HEK293T (cell line): ENCODE results near the gene NKTR.

Experiments used
- ARNT ChIP-seq: fragments of 450-650 bp; IDR thresholded peaks from 2 replicates; pipeline ENCODE4 v1.6.1; 2017; ENCODE audit warnings: mild to moderate bottlenecking
- BHLHE40 ChIP-seq: fragments of 450-650 bp; IDR thresholded peaks from 2 replicates; pipeline ENCODE4 v1.6.1; 2016; ENCODE audit warnings: mild to moderate bottlenecking, moderate library complexity, borderline replicate concordance
- ELF4 ChIP-seq: fragments of 450-650 bp; IDR thresholded peaks from 2 replicates; pipeline ENCODE4 v1.6.1; 2017; ENCODE audit warnings: antibody characterized with exemption
- FOXA1 ChIP-seq: fragments of 450-650 bp; IDR thresholded peaks from 2 replicates; pipeline ENCODE4 v1.6.1; 2016; ENCODE audit warnings: mild to moderate bottlenecking
- FOXK2 ChIP-seq: fragments of 450-650 bp; IDR thresholded peaks from 2 replicates; pipeline ENCODE4 v1.6.1; 2016; ENCODE audit warnings: mild to moderate bottlenecking
- FOXM1 ChIP-seq: fragments of 450-650 bp; IDR thresholded peaks from 2 replicates; pipeline ENCODE4 v1.6.1; 2017; ENCODE audit warnings: mild to moderate bottlenecking, borderline replicate concordance
- HDGF ChIP-seq: fragments of 450-650 bp; IDR thresholded peaks from 2 replicates; pipeline ENCODE4 v1.6.1; 2017; ENCODE audit warnings: antibody characterized with exemption, borderline replicate concordance
- NFRKB ChIP-seq: fragments of 450-650 bp; IDR thresholded peaks from 2 replicates; pipeline ENCODE4 v1.6.1; 2016; ENCODE audit warnings: mild to moderate bottlenecking, moderate library complexity
- PKNOX1 ChIP-seq: fragments of 450-650 bp; IDR thresholded peaks from 2 replicates; pipeline ENCODE4 v1.6.1; 2016
- SP1 ChIP-seq: fragments of 450-650 bp; IDR thresholded peaks from 2 replicates; pipeline ENCODE4 v1.6.1; 2017
- SUZ12 ChIP-seq: fragments of 450-650 bp; IDR thresholded peaks from 2 replicates; pipeline ENCODE4 v1.6.1; 2016; ENCODE audit warnings: mild to moderate bottlenecking
- TARDBP ChIP-seq: fragments of 450-650 bp; IDR thresholded peaks from 2 replicates; pipeline ENCODE4 v1.6.1; 2016
- ZNF384 ChIP-seq: fragments of 450-650 bp; IDR thresholded peaks from 2 replicates; pipeline ENCODE4 v1.6.1; 2016

- TF ChIP-seq FOXA1 (no peak), SP1 (no peak), BHLHE40 (no peak), ELF4 (no peak), FOXK2 (no peak), SUZ12 (no peak), PKNOX1 (no peak), ZNF384 (no peak), TARDBP (no peak), FOXM1 (no peak), ARNT (no peak), NFRKB (no peak), HDGF (no peak)
These were observed 28.2 kb upstream of the NKTR start for GRCh38 chr3:42572278-42572677.
